GM21447 (cell line): ENCODE results near the gene ACLY.
"Not testable (repeated sequence)": the region's sequence is repeated elsewhere in the genome, so short reads cannot be mapped to it uniquely, and the experiment has no call there.

Experiments
- ATAC-seq: cut with Tn5 transposase; IDR thresholded peaks from one replicate; pipeline ENCODE4 v1.9.1; 2021; ENCODE audit not compliant: unreplicated experiment

Gene ACLY

DNA sequence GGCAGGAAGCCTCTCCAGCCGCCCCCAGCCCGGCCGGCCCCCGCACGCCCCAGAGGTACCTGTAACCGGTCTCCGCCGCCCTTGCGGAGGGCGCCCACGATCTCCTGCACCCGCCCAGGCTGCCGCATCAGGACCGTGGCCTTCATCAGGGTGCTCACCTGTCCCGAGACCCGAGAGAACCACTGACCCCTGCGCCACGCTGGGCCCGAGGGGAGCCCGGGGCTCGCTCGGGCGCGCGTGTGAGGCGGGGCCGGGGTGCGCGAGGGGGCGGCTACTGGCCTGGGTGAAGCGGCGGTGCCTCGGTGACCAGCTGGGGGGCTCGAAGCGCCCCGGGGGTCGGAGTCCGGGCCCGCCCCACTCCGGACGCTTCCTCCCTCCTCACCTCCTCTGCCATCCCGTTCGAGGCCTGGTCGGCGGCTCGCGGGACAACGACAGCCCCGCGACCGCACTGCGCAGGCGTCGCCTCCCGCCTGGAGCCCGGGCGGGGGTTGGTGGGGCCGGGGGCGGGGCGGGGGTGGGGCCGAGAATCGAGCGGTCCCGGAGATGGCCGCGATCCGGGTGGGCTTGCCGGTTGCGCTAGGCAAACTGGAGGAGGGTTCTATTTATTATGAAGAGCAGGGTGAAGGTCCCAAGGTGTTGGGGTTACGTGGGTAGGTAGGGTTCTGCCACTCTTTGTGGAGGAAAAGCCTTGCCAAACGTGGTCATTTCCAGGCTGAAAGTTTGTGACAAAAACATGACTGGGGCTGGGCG is 82.8 kb downstream of the ACLY start, which contains the start of gene NT5C3B:
NT5C3B (minus strand) TSS at position 433 of the 750 bp plus-strand sequence; CDS start at position 394, 39 bp downstream.
- peak; percentile 55 for ATAC-seq

DNA sequence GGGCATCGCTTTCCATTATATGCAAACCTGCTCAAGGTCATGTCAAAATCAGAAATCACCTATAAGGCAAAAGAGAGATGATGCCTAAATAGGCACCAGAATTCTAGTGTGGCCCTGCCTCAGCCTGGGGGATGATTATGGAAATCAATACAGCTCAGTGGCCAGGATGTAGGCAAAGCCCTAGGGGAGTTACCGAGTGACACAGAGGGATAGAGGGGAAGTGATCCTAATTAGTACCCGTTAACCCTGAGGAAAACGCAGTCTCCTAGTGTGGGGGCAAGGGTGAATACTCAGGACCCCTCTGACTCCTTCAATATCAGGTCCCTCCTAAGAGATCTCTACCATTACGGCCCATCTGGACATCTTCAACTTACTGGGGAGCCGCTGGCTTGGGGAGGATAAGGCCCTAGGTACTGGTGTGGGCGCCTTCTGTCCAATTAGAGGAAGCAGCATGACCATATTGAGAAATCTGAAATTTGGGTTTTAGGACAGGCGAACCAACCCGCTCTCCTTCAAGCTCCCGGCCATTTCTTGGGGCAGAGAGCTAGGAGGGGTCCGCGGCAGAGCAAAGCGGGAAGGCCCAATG is 83.4 kb downstream of the ACLY start:
- ATAC-seq, result no peak

DNA sequence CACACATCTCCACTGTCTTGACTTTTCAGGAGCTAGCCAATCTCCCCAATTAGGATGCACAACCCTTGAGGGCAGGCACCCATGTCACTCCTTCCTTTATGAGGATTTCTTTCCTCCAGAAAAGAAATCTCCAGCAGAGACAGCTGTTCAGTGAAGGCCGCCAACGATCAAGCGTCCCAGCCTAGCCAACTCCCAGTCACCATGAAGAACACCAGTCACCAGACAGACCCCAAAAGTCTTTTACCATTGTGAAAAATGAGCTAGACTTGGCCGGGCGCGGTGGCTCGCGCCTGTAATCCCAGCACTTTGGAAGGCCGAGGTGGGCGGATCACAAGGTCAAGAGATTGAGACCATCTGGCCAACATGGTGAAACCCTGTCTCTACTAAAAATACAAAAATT is 88.8 kb downstream of the ACLY start:
- ATAC-seq, result not testable (repeated sequence)

DNA sequence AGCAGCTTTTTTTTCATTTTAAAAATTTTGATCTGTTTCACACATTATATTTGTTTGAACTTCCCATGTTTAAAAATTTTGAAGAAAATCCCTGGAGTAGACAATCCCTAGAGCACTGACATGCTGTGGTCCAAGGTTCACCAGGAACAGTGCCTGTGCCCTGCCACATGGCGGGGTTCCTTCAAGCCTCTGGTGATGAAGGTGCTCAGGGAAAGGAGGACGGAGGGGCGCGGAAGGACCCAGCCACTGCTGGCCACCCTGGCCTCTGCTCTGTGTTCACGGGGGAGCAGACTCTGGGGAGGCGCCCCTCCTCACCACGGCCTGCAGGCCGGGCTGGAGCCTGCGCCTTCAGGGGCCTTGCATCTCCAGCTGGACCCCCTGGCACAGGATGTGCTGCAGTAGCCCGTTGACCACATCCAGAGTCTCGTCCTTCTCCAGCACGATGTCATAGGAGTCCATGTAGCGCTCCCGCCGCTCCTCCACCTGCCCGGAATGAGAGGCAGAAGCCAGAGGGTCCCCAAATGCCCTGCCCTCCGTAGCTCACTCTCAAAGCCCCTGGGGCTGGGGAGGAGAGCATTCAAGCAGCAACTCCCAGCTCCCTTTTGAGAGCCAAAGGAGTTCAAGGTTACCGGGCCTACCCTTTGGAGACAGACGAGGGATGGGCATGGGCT is 93.4 kb downstream of the ACLY start:
- no peak for ATAC-seq

DNA sequence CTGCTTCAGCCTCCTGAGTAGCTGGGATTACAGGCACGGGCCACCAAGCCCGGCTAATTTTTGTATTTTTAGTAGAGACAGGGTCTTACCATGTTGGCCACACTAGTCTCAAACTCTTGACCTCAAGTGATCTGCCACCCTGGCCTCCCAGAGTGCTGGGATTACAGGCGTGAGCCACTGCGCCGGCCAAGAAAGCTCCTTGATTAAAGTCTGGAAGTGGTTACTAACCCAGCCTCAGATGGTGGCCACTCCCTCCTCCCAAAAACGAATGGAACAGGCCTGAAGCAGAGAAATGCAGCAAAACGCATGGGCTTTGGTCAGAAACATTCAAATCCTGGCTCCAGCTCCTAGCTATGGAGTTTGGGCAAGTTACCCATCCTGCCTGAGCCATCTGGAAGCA is 94.7 kb downstream of the ACLY start:
- ATAC-seq, result no peak

DNA sequence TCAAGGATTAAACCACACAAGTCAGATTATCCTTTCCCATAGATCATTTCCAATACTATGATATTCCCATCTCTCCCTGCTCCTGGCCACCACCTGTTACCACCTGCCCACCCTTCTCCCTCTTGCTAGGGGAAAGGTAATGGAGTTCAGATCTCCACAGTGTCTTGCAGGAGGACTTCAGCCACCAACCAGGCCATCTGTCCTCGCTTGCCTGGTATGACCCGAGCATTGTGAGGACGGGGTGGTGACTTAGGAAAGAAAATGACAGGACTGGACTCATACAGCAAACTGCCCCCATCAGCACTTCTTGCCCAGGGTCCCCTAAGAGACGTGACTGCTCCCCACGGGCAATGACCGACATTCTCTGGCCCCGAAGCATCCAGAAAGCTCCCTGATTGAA is 95.2 kb downstream of the ACLY start:
- ATAC-seq, result no peak

DNA sequence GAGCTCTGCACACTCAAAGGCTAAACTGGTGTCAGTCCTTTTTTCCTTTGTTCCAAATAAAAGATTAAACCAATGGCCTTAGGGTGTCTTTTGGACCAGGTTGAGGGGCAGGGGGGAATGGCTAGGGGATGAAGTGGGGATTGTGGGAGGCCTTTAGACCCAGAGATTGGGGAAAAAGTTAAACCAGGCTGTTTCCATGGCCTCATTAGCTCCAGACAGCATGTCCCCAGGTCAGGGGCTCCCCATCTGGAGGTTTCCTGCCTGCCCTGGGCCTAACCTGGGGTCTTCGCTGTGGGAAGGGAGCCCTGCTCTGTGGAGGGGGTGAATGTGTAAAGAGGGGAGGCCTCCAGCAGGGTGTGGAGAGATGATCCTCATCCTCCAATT is 95.6 kb downstream of the ACLY start:
- no peak for ATAC-seq

DNA sequence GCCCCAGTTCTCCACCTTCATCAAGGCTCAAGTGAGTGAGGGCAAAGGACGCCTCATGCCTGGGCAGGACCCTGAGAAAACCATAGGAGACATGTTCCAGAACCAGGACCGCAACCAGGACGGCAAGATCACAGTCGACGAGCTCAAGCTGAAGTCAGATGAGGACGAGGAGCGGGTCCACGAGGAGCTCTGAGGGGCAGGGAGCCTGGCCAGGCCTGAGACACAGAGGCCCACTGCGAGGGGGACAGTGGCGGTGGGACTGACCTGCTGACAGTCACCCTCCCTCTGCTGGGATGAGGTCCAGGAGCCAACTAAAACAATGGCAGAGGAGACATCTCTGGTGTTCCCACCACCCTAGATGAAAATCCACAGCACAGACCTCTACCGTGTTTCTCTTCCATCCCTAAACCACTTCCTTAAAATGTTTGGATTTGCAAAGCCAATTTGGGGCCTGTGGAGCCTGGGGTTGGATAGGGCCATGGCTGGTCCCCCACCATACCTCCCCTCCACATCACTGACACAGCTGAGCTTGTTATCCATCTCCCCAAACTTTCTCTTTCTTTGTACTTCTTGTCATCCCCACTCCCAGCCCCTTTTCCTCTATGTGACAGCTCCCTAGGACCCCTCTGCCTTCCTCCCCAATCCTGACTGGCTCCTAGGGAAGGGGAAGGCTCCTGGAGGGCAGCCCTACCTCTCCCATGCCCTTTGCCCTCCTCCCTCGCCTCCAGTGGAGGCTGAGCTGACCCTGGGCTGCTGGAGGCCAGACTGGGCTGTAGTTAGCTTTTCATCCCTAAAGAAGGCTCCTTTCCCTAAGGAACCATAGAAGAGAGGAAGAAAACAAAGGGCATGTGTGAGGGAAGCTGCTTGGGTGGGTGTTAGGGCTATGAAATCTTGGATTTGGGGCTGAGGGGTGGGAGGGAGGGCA is 96.3 kb downstream of the ACLY start:
- no peak for ATAC-seq

DNA sequence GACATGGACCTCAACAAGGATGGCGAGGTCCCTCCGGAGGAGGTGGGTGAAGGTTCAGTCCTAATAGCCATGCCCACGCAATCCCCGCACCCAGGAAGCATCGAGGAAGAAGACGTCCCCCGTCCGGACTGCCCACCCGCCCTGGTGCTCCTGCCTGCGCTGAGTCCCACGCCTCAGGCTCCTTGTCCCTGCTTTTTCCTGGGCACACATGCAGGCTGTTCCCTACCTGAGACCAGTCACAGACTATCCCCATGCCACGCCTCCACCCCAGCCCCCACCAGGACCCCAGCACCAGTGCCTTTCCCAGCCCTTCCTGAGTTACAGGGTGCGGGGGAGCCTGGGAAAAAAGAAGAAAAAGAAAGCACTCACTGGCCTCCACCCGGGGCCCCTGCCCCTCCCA is 97.0 kb downstream of the ACLY start:
- ATAC-seq, result no peak

DNA sequence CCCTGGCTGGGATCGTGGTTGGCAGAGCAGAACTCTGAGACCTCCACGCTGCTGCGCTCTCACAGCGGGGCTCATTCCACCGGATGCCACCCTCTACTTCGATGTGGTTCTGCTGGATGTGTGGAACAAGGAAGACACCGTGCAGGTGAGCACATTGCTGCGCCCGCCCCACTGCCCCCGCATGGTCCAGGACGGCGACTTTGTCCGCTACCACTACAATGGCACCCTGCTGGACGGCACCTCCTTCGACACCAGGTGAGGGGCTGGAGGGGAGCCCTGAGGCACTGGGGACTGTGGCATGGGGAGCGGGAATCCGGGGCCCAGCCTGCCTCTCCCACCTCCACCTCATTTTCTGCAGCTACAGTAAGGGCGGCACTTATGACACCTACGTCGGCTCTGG is 100.7 kb downstream of the ACLY start:
- ATAC-seq, result no peak
